Measurements from ENCODE around the gene PLCD1. TPM values are rescaled to one million over a fixed set of nuclear protein-coding genes. Genes with fewer than 3 reads are reported as not detected.

The PLCD1 gene
- polyA plus RNA-seq, 1 of the 3 experiments (the other 2 are of a cell fraction) = 20.2 TPM

- Histone ChIP-seq H3K9ac (no peak overlapping the region), H3K27me3 (ENCODE audit: insufficient read depth) (no peaks in the 10 kb centered on the region), H3K9me3 (no peaks in the 10 kb centered on the region), H3K36me3 (replicated peaks in 1 of 2; ENCODE audit: control insufficient read depth in 1 of 2, insufficient read depth in 2 of 2, low read length in 1 of 2) (peaks cover 0 to 4% of the 10 kb centered on the region in 2 experiments), H3K4me2 (no peak overlapping the region), H3K27ac (ENCODE audit: low read depth in 2 of 2, low read length in 1 of 2) (no peak overlapping the region), H3K4me1 (ENCODE audit: control insufficient read depth in 1 of 2, insufficient read depth in 2 of 2, low read depth in 1 of 2, low read length in 1 of 2) (peaks cover 5 to 12% of the 10 kb centered on the region in 2 experiments; a peak in 2 of 4 replicates), H2AFZ (ENCODE audit: low read depth) (no peak overlapping the region), H4K20me1 (ENCODE audit: insufficient read depth) (no peaks in the 10 kb centered on the region), H3F3A (replicated peaks; ENCODE audit: insufficient read depth) (no peaks in the 10 kb centered on the region), H3K4me3 (ENCODE audit: low read depth in 2 of 2, low read length in 1 of 2) (no peak overlapping the region), H3K9me2 (no peaks in the 10 kb centered on the region), H3K79me2 (ENCODE audit: insufficient read depth) (no peaks in the 10 kb centered on the region)
- TF ChIP-seq TEAD4 (IDR thresholded peaks at IDR 0.05; ENCODE audit: borderline replicate concordance, insufficient read depth) (no peak), GABPA (IDR thresholded peaks at IDR 0.05; ENCODE audit: low read depth) (no peak), USF2 (IDR thresholded peaks at IDR 0.05; ENCODE audit: borderline replicate concordance, low read depth, low read length) (no peak), RAD21 (IDR thresholded peaks at IDR 0.05; ENCODE audit: low read length) (no peak), MEF2A (IDR thresholded peaks at IDR 0.05; ENCODE audit: borderline replicate concordance, low read depth) (no peak), TCF12 (IDR thresholded peaks at IDR 0.05) (no peak), GATA2 (CRISPR knock-in tag; IDR thresholded peaks at IDR 0.05) (no peak), RXRA (IDR thresholded peaks at IDR 0.05; ENCODE audit: borderline replicate concordance, low read depth) (no peak), TAF1 (IDR thresholded peaks at IDR 0.05; ENCODE audit: borderline replicate concordance, low read depth, low read length) (no peak), SIN3A (IDR thresholded peaks at IDR 0.05; ENCODE audit: borderline replicate concordance, low read depth, low read length) (no peak), FOXJ3 (CRISPR knock-in tag; IDR thresholded peaks at IDR 0.05) (no peak), NFIC (IDR thresholded peaks at IDR 0.05; ENCODE audit: borderline replicate concordance) (no peak)
- CTCF ChIA-PET = interaction anchor here (1.2 to 5.4 kb wide), 4 partner anchors 20 to 479 kb away, joined by 4 to 77 read pairs (median 10); no protein-coding TSS in a partner anchor
- DNase-seq = no peak
- POLR2A ChIA-PET = no interaction called here
- WGBS (ENCODE audit: low lambda C conversion rate) = 98% methylated on average over 5 of the region's 6 CpGs
Measured at GRCh38 chr3:38000242-38000916, 29.1 kb downstream of the PLCD1 start.

GRCh38 chr3:37999836-38000235 lies 29.6 kb downstream of the PLCD1 start:
- Histone ChIP-seq H3K79me2 (ENCODE audit: insufficient read depth) (no peaks in the 10 kb centered on the region), H3K4me1 (ENCODE audit: control insufficient read depth in 1 of 2, insufficient read depth in 2 of 2, low read depth in 1 of 2, low read length in 1 of 2) (peaks cover 5 to 14% of the 10 kb centered on the region in 2 experiments; a peak in 3 of 4 replicates), H3F3A (replicated peaks; ENCODE audit: insufficient read depth) (no peaks in the 10 kb centered on the region), H3K36me3 (replicated peaks in 1 of 2; ENCODE audit: control insufficient read depth in 1 of 2, insufficient read depth in 2 of 2, low read length in 1 of 2) (peaks cover 0 to 3% of the 10 kb centered on the region in 2 experiments), H4K20me1 (ENCODE audit: insufficient read depth) (no peaks in the 10 kb centered on the region), H3K9me3 (no peaks in the 10 kb centered on the region), H3K9me2 (no peaks in the 10 kb centered on the region), H3K27ac (ENCODE audit: low read depth in 2 of 2, low read length in 1 of 2) (no peak overlapping the region), H3K27me3 (ENCODE audit: insufficient read depth) (no peaks in the 10 kb centered on the region), H3K4me3 (ENCODE audit: low read depth in 2 of 2, low read length in 1 of 2) (no peak overlapping the region), H2AFZ (ENCODE audit: low read depth) (no peak overlapping the region), H3K4me2 (no peak overlapping the region), H3K9ac (no peak overlapping the region)
- no peak for DNase-seq
- no peak for TF ChIP-seq ZBTB33 (IDR thresholded peaks at IDR 0.05; ENCODE audit: borderline replicate concordance, low read depth)
- CTCF ChIA-PET = no interaction called here
- WGBS (ENCODE audit: low lambda C conversion rate) = 90% methylated on average over 6 of the region's 6 CpGs
- POLR2A ChIA-PET = no interaction called here
